Midbrain (tissue), 1 donor: ENCODE data around the gene BAHCC1.

Source experiments
- DNase-seq: peaks from one replicate; lab custom pipeline; 2025; lab: John Stamatoyannopoulos, UW

Gene BAHCC1

DNA sequence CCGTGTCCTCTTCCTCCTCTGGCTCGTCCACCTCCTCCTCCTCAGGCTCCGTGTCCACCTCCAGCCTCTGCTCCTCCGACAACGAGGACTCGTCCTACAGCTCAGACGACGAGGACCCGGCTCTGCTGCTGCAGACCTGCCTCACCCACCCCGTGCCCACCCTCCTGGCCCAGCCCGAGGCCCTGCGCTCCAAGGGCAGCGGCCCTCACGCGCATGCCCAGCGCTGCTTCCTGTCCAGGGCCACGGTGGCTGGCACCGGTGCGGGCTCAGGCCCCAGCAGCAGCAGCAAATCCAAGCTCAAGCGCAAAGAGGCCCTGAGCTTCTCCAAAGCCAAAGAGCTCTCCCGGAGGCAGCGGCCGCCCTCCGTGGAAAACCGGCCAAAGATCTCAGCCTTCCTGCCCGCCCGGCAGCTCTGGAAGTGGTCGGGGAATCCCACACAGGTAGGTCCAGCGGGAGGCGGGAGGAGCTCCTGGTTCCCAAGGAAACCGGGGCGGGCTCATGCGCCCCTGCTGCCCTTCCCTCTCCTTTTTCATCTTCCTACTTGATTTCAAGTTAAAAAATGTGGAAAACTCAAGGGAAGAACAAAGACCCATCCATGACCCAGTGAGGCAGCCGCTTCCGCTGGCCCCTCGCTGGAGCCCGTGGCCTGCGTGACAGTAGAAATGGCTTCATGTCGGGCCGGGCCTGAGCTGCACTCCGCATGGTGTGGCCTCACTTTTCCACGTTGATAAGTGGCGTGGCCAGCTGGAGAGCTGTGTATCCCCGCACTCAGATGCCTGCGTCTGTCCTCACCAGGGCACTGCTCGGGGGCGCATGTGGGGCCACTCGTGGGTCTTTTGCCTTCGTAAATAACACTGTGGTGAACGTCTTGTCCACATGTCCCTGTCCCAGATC, 66.6 kb downstream of the BAHCC1 start:
- DNase-seq, result no peak

DNA sequence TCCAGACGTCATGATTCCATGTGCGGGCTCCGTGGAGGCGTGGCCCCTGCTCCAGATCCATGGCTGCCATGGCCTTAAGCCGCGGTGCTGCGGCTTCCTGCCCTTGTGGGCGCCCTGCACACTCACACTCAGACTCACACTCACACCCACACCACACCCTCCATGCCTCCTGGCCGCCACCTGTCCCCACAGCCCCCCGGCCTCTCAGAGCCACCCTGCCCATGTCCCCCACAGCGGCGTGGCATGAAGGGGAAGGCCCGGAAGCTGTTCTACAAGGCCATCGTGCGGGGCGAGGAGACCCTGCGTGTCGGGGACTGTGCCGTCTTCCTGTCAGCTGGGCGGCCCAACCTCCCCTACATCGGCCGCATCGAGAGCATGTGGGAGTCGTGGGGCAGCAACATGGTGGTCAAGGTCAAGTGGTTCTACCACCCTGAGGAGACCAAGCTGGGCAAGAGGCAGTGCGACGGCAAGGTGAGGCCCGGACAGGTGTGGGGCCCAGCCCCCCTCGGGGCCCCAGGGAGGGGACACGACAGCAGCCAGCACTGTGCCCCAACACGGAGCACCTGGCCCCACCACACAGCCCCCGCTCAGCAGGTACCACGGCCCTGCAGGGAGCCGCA, 67.4 kb downstream of the BAHCC1 start:
- no peak for DNase-seq

DNA sequence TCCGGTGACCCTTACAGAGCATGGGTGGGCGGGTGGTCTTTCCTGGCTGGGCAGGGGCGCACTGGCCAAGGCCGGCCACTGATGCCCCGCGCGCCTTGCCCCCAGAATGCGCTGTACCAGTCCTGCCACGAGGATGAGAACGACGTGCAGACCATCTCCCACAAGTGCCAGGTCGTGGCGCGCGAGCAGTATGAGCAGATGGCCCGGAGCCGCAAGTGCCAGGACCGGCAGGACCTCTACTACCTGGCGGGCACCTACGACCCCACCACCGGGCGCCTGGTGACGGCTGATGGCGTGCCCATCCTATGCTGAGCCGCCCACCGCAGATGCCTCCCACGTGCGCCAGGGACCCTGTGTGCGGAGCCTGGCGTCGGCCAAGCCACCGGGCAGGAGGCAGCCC, 68.2 kb downstream of the BAHCC1 start:
- no peak for DNase-seq

DNA sequence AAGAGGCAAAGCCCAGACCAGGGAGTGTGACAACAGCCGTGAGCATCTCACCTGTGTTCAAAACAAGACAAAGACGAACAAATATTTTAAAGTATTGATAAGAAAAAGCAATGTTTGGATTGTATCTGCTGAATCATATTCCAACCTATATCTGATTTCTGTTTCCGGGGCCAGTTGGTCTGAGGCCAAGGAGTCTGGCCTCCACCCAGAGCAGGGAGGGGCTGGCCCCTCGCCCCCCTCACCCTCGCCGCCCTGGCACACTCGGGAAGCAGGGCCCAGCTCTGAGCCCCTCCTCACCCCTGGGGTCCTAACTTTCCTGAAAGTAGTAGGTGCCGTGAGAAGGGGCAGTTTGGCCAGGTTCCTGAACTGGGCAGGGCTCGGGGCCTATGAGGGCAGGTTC, 69.3 kb downstream of the BAHCC1 start:
- DNase-seq, result no peak

DNA sequence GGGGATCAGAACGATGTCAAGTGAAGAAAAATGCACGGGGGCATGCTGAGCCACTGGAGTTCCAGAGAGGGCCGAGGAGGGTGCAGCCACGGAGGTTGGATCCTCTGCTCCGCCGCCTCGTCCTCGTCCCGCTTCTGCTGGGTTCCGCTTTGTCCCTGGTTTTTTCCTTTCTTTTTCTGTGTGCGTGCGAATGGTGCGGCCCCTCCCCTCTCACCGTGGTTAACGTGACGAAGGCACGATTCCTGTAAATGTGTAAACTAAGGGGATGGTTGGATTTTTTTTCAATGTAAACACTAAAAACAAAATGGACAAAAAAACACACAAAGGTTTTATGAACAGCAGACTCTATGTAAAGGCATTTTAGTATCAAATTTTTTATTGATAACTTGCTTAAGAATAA, 70.7 kb downstream of the BAHCC1 start:
- no peak for DNase-seq

DNA sequence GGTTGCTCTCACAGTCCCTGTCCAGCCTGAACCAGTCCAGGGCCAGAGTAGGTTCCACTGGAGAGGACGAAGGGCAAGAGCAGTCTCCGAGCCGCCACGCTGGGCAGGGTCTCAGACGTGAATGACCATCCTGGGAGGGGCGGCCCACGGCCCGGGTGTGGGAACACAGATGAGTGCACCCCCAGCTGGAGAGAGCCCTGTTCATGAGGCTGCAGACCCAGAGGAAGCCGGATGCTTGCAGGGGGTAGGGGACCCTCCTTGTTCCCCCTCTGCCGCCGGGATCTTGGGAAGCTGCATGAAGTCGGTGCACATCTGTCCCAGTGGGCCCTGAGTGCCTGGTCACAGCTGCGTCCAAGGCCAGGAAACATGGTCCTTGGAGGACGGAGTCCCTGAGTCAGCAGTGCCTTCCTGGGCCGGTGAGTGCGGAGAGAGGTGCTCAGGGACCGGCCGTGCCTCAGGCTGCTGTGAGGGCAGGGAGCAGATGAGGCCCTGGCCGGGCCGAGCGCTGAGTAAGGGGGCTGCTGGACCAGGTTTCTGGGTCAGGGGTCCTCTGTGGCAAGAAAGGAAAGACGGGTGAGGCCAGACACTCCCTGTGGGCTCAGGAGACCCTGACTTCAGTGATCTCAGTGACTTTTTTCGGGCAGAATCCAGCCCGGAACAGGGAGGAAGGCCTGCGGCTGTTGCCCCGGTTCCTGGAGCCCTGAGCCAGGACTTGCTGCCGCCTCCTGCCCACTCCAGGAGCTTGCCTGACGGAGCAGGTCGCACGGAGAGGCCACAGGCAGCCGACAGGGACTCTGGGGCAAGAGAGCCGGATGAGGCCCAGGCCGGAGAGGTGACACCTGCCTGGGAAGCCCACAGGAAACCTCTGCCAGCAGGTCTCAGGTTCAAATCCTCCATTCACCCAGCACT, 71.6 kb downstream of the BAHCC1 start:
- DNase-seq, result no peak

DNA sequence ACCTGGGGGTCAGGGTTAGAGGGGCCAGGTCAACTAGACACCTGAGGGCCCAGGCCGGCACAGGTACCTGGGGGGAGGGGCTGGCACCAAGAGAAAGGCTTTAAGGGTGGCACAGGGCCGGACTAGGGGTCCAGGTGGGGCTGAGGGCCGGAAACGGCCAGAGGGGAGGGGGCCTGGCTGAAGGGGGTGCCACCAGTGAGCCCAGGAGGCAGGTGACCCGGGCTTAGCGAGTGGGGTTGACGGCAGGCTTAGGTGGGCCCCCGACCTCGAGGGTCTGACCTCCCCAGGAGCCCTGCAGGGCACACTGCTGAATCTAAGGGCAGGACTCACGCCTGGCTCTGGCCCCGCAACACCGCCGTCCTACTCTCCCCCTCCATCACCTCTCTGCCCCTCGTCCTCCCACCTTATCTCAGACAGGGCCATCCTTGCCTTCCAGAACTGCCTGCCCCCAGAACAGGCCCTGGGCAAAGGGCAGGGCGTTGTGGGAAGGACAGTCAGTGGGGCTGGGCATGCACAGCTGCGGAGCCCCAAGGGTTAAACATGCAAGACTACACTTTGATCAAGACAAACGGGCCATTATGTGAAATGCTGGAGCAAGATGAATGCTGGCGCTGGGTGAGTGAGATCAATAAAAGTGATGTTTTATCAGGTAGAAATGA, 73.0 kb downstream of the BAHCC1 start:
- DNase-seq, result no peak

DNA sequence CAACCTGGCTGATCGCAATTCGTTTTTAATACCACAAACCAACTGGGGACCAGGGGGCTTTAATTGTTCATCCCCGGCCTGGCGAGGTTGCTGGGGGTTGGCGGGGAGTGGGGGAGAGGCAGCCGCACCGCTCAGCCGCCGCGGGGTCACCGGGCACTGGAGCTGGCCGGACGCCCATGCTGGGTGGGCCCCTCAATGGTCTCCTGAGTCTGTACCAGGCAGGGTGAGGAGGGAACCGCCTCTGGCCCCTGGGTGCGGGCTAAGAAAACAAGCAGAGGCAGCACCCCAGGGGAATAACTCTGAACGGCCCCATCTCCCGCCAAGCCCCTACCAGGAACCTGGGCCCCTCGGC, 73.5 kb downstream of the BAHCC1 start:
- no peak for DNase-seq

DNA sequence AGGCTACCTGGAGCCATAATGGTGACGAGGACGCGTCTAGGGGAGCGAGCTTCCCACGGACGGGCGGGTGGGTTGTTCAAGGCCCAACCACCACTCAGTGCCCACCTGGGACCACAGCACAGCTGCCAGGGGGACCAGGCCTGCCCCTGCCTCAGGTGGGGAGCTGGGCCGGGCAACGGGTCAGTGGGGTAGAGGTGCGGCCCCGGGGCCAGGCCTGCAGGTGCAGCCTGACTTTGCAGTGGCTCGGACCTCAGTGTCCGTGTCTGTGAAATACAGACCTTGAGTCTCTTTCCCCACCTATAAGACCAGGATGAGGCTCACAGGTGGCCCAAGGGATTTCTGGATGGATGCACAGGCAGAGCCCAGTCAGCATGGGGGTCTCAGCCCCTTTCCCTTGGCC, 74.0 kb downstream of the BAHCC1 start:
- no peak for DNase-seq

DNA sequence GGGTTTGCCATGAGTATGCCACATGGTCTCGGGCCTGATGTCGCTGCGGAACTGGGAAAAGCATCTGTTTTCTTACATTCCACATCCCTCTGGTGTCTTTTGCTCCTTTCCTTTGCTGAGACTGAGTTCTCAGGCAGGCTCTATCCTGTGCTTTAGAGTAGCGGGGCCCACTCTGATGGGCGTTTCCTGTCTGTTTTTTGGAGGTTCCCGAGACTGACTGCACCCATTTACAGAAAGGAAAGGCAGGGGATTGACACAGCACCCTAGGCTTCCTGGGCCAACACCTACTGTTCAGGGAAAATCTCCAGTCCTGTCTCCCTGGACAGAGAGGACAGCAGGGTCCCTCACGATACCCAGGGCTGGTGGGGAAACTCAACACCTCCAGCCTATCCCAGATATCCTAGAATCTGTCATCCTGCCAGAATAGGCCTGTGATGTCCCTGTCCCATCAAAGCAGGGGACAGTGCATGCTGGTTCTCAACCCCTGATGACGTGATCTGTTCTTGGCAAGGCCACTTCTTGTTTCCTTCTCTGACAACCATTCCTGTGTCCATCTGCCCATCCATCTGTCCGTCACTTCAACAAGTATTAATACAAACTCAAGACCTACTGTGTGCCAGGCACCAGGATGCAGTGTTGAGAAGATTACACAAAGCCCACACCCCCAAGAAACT, 75.2 kb downstream of the BAHCC1 start:
- DNase-seq, result no peak

DNA sequence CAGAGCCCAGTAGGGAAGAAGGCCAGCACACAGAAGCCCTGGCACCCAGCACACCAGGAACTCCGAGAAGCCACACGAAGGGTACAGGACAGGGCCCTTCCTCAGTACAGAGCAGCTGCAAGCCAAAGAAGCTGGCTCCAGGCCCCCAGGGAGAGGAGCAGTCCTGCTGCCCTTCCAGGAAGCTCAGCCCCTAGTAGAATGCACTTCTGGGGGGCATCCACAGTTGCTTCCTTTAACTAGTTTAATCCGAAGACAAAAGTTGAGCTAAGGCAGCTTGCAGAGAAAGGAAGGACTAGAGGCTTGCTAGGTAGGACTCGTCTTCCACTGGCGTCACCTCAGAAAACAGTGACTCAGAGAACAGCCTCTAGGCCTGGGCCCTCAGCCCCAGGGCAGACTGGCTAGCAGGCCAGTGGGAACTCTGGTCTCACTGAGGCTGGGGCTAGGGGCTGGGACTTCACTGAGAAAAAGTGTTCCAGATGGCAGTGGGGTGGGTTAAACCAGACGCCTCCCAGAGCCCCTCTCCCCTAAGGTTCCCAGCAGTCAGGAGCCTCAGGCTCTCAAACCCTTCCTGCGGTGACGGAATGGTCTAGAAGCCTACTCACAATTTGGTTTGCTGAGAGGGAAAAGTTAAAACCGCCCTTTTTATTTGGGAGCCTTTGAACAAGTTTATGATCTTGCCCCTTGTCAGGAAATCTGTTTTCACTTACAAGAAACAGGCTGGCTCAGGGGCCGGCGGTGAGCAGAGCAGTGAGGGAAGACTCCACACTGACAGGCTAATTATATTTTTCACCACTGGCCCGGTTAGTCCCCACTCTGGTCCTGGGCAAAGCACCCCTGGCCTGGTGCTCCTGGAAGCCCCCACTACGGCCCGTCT, 75.9 kb downstream of the BAHCC1 start:
- DNase-seq, result no peak

DNA sequence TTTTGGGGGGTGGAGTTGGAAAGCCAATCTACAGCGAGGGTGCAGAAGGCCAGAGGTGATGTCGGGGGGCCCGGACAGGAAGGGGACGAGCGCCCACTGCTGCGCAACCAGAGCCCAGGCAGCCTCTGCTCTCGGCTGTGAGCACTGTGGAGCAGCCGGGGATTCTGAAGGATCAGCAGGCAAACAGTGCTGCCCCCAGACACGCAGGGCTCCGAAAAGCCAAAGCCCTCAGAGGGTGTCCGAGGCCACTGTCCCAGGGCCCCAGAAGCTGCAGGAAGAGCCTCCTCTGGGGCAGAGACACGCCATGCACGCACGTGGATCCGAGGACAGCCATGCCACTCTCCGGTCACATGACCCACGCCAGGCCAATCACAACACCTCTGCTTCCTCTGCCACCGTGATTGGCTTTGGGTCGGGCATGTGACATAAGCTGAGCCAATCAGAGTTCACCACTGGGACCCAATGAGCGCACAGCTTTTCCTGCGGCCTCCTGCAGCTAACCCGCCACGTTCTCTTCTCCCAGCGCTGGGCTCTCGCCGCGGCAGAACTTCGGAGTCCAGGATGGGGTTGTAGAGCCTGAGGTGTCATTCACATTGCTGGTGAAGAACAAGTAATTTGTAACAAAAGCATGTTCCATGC, 76.7 kb downstream of the BAHCC1 start:
- peak; percentile 58 for DNase-seq

DNA sequence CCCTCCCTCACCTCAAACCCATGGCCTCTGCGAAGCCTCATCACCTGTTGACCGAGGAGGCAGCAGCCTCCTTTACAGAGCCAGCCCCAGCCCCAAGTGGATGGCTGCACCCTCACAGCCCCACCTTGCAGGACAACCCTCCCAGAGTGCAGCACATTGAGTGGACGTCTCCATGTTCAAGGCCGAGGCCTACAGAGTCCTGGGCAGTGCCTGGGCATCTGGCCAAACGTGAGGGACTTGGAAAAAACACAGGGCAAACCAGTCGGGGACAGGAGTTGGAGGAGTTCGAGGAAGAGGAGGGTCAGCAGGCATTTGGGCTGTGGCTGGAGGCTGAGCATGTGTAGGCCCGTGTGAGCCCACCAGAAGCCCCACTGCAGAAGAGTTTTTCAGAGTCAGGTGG, 77.8 kb downstream of the BAHCC1 start:
- no peak for DNase-seq

DNA sequence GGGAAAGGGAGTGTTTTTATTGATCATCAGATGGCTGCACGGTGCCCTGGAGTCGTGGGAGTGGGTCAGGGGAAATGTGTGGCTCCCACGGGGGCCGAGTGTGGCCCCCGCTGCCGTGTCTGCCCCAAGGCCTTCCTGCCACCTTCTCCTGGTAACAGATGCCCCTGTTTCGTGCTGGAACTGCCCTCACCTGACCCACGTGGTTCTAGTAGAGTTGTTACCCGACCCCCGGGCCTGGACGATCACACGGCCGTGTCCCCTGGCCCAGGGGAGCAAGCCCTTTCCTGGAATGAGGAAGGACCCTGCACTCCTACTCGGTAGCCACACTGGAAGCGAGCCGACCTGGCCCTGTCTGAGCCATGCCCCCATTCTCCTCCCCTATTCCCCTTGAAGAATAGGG, 79.7 kb downstream of the BAHCC1 start:
- DNase-seq, result no peak

DNA sequence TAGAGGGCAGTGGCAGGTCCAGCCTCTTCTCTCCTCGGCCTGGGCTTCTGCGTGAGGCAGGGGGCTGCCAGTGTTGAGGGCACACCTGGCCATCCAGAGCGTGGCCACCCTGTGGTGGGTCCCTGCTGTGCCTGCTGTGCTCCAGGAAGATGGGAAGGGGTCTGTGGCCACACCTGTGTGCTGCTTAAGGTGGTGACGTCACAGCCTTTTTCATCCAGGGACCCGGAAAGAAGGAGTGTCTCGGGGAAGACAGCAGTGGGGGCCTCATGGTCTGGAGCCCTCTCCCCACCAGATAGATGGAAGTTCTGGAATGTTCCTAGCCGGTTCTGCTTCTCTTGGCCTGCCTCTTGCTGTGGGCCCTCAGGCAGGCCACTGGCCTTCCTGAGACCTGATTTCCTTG, 80.8 kb downstream of the BAHCC1 start:
- no peak for DNase-seq

DNA sequence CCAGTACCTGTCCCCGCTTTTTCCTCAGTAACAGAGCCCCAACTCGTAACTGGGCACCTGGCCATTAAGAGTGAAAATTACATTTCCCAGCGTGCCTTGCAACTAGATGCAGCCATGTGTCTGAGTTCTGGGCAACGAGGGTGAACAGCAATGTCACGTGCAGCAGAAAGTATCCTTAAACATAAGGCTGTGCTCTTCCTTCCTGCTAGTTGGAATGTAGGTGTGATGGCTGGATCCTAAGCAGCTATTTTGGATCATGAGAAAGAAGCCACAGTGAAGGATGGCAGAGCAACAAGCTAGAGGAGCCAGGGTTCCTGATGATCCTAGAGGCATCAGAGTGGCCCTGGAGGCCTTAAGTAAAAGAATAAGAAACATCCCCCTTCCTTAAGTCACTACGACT, 81.4 kb downstream of the BAHCC1 start:
- DNase-seq, result no peak

DNA sequence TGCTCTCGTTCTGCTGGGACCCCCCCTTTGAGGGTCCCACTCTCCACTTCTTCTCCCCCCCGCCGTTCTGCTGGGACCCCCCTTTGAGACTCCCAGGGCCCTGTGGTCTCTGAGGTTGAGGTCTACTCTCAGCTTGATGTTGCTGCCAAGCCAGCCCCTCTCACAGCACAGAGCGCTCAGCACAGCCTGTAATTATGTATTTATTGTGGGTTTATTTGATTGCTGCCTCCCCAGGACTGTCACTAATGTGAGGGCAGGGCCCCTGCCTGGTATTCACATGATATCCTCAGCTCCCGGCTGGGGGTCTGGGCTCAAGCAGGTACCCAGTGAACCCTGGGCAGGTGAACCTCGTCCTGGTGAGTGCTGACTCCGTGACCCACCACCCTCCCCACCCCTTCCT, 81.9 kb downstream of the BAHCC1 start:
- DNase-seq, result no peak

DNA sequence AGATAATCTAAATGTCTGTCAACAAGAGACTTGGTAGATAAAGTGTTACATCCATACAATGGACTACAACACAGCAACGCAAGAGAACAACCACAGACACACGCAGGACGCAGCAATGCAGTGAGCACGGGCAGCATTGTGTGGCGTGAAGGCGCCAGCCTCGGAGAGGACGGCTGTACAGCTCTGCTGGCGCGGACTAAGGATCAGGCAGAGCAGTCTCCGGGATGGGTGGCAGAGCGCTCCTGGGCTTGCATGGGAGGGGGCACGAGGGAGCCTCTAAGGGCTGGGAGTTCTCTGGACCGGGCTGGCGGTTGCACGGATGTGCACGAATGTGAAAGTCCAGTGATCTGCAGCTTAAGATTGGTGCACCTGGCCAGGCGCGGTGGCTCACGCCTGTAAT, 82.9 kb downstream of the BAHCC1 start:
- DNase-seq, result no peak

DNA sequence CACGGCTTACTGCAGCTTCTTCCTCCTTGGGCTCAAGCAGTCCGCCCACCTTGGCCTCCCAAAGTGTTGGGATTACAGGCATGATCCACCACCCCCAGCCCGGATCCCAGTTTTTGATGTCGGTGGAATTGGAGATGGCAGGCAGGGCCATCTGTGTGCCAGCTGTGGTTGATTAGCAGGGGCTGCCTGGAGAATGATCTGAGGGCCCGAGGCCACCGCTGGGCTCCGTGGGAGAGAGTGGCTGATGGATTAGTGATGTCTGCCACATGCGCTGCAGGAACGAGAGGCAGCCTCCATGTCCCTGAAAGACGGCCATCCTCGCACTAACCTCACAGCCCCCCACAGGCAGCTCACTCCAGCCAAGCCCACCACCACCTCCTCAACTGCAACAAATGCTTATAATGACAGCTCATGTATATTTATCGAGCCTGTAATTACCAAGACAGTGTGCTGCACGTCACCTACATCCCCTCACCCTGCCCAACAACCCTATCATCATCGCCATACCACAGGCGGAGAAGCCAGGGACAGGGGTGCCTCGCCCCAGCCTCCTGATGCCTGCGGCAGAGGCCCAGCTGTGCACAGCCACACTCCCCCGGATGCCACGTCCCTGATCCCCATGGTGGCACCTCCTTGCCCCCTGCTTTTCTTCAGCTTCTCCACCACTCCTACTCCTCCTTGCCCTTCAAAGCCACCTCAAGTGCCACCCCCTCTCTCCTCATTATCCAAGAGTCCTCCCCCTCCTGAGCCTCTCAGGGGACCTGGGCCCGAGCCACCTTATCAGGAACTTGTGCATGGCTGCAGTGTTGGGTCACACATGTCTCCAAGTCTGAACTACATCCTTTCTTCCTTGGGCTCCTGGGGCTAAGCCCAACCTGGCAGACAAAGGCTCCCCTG, 84.2 kb downstream of the BAHCC1 start:
- DNase-seq, result no peak
